ENCODE measurements around the gene P3R3URF.

The P3R3URF gene

GRCh38 chr1:46171351-46171750 lies 4.9 kb downstream of the P3R3URF start:
- Histone ChIP-seq H3K4me1 (peaks cover 0 to 47% (median 33%) of the 10 kb centered on the region in 4 donors), H3K4me3 (no peak overlapping the region), H3K27me3 (peaks cover 0 to 9% of the 10 kb centered on the region in 2 donors), H3K9me3 (no peaks in the 10 kb centered on the region), H3K36me3 (no peaks in the 10 kb centered on the region), H3K27ac (no peak overlapping the region)
- TF ChIP-seq CTCF (IDR thresholded peaks at IDR 0.05): no peak
- DNase-seq: no peak
- intact Hi-C loops (cut with DNase I; ENCODE audit: low total_unique reads): no loop called here

GRCh38 chr1:46169811-46170454 lies 6.4 kb downstream of the P3R3URF start:
- Histone ChIP-seq H3K27ac (no peak overlapping the region), H3K36me3 (no peaks in the 10 kb centered on the region), H3K27me3 (peaks cover 0 to 9% of the 10 kb centered on the region in 2 donors), H3K9me3 (no peaks in the 10 kb centered on the region), H3K4me3 (no peak overlapping the region), H3K4me1 (peaks cover 0 to 42% (median 28%) of the 10 kb centered on the region in 4 donors)
- no peak for TF ChIP-seq CTCF (IDR thresholded peaks at IDR 0.05)
- intact Hi-C loops (cut with DNase I; ENCODE audit: low total_unique reads): no loop called here
- no peak for DNase-seq

- H3K9me3 ChIP-seq: no peaks in the 10 kb centered on the region
- H3K27me3 ChIP-seq: peaks cover 0 to 9% of the 10 kb centered on the region in 2 donors
- intact Hi-C loops (cut with DNase I; ENCODE audit: low total_unique reads): no loop called here
- no peak overlapping the region for H3K27ac ChIP-seq
- H3K4me3 ChIP-seq: no peak overlapping the region
- DNase-seq: no peak
- H3K4me1 ChIP-seq: peaks cover 0 to 28% (median 14%) of the 10 kb centered on the region in 4 donors
- TF ChIP-seq CTCF (IDR thresholded peaks at IDR 0.05): no peak
- no peaks in the 10 kb centered on the region for H3K36me3 ChIP-seq
Observed at GRCh38 chr1:46168477-46168876, 7.8 kb downstream of the P3R3URF start.

- Histone ChIP-seq H3K4me3 (peak overlapping the region; percentile 42 to 55), H3K36me3 (no peaks in the 10 kb centered on the region), H3K9me3 (no peaks in the 10 kb centered on the region), H3K27me3 (peaks cover 0 to 9% of the 10 kb centered on the region in 2 donors), H3K4me1 (peaks cover 0 to 19% (median 10%) of the 10 kb centered on the region in 4 donors), H3K27ac (peak overlapping the region; percentile 22 to 36)
- no peak for TF ChIP-seq CTCF (IDR thresholded peaks at IDR 0.05)
- DNase-seq: peak in 1 of 2 donors; percentile 78
- intact Hi-C loops (cut with DNase I; ENCODE audit: low total_unique reads): no loop called here
Observed at GRCh38 chr1:46166521-46167462, 9.5 kb downstream of the P3R3URF start.

GRCh38 chr1:46160212-46160611 lies 16.1 kb downstream of the P3R3URF start:
- no peak for DNase-seq
- no peaks in the 10 kb centered on the region for H3K27me3 ChIP-seq
- H3K27ac ChIP-seq: no peak overlapping the region
- intact Hi-C loops (cut with DNase I; ENCODE audit: low total_unique reads): no loop called here
- TF ChIP-seq CTCF (IDR thresholded peaks at IDR 0.05): no peak
- no peaks in the 10 kb centered on the region for H3K4me1 ChIP-seq
- H3K4me3 ChIP-seq: no peak overlapping the region
- no peaks in the 10 kb centered on the region for H3K9me3 ChIP-seq
- H3K36me3 ChIP-seq: no peaks in the 10 kb centered on the region
